Esophagus squamous epithelium (tissue), 4 donors: ENCODE results near the gene SLC19A1.

Experiments
- POLR2A ChIP-seq, 4 donors: fragments of 450-650 bp; IDR thresholded peaks; one replicate each; pipeline ENCODE4 v1.6.1; 2017; ENCODE audit warnings: antibody characterized with exemption in 4 of 4, mild to moderate bottlenecking in 4 of 4, moderate library complexity in 3 of 4
- TF ChIP-seq, protein P1 (sequence below), 6 experiments: fragments of 450-650 bp in 4 of 6; fragments of 200-600 bp in 2 of 6; sonication (generic) in 2 of 6; IDR thresholded peaks; one replicate each; pipeline ENCODE4 v1.5.1; 2016 to 2019; ENCODE audit warnings: antibody characterized with exemption in 6 of 6, mild to moderate bottlenecking in 4 of 6, moderate library complexity in 4 of 6

DNA sequence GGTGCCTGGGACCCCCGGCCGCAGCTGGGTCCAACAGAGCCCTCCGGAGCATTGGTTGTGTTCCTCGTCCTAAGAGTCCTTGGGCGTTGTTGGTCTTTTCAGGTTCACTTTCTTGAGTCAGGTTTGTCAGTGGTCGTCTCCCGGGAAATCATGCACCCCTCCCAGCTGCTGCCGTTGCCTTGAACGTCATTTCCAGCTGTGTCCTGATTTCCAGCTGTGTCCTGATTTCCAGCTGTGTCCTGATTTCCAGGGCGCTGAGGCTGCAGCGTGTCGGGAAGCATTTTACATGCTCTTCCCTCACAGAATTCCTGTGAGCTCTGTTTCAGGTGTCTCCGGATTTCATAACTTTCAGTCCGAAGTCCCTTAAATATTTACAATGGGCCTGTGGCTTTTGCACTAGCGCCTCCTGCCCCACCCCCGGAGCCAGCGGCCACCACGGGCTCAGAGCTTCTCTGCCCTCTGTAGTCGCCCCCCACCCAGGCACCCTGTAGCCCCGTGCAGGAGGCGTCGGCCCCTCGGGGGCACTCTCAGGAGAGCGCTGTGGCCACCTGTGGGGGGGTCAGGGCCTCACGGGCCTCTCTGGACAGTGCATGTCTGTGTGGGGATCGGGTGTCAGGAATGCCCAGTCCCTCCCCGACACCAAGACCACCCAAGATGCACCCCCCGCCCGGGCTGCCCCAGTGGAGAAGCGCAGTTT lies 70.6 kb downstream of the SLC19A1 start:
- no peak for TF ChIP-seq POLR2A (IDR thresholded peaks at IDR 0.05)
- TF ChIP-seq, protein P1, sequence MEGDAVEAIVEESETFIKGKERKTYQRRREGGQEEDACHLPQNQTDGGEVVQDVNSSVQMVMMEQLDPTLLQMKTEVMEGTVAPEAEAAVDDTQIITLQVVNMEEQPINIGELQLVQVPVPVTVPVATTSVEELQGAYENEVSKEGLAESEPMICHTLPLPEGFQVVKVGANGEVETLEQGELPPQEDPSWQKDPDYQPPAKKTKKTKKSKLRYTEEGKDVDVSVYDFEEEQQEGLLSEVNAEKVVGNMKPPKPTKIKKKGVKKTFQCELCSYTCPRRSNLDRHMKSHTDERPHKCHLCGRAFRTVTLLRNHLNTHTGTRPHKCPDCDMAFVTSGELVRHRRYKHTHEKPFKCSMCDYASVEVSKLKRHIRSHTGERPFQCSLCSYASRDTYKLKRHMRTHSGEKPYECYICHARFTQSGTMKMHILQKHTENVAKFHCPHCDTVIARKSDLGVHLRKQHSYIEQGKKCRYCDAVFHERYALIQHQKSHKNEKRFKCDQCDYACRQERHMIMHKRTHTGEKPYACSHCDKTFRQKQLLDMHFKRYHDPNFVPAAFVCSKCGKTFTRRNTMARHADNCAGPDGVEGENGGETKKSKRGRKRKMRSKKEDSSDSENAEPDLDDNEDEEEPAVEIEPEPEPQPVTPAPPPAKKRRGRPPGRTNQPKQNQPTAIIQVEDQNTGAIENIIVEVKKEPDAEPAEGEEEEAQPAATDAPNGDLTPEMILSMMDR (IDR thresholded peaks at IDR 0.05) = no peak
